GM13976 (cell line): ENCODE measurements around the gene ZNF687.

Experiments
- DNase-seq: peaks from one replicate; pipeline ENCODE4 v3.0.0; 2012; ENCODE audit warnings: low spot score
- CTCF ChIP-seq: IDR thresholded peaks from 2 replicates; pipeline ENCODE4 v1.5.1; 2012; ENCODE audit warnings: borderline replicate concordance, mild to moderate bottlenecking; ENCODE audit not compliant: insufficient read depth; ENCODE audit errors: extremely low read depth, missing control alignments, control extremely low read depth
- in situ Hi-C: fragments of 300-500 bp; cut with MboI; formaldehyde crosslinking; loops from one replicate; pipeline ENCODE4 v1.12.0; 2022; ENCODE audit warnings: low sequenced_read_pairs, mixed read lengths, inconsistent platforms; ENCODE audit not compliant: unreplicated experiment

The ZNF687 gene

DNA sequence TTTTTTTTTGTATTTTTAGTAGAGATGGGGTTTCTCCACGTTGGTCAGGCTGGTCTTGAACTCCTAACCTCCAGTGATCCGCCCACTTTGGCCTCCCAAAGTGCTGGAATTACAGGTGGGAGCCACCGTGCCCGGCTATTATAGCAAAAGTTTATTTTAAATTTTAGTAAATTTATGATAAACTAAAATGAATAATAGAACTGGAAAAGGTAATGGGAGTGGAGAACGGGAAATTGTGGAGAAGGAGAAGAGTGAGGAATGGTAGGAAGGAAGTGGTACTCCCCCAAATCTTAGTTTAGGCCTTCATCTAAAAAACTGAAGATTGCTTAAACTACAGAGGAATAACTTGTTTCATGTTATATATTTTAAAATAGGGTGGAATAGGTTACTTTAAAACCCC lies 52.7 kb downstream of the ZNF687 start:
- DNase-seq = no peak
- in situ Hi-C loops = no loop called here
- no peak for TF ChIP-seq CTCF

GRCh38 chr1:151336556-151336955 lies 54.5 kb downstream of the ZNF687 start:
- in situ Hi-C loops = no loop called here
- TF ChIP-seq CTCF = no peak
- no peak for DNase-seq

GRCh38 chr1:151340870-151341754 lies 59.0 kb downstream of the ZNF687 start:
- in situ Hi-C loops = no loop called here
- peak; percentile 53 for TF ChIP-seq CTCF
- peak; percentile 61 for DNase-seq
